NOMO-1 treated with DMSO at 0.1 percent for 48 hours (cell line): ENCODE measurements around the gene HAGH.
"Not testable (repeated sequence)": the region's sequence is repeated elsewhere in the genome, so short reads cannot be mapped to it uniquely, and the experiment has no call there.

Experiments used
- DNase-seq: peaks from one replicate; lab custom pipeline; 2025; ENCODE audit not compliant: unreplicated experiment; lab: John Stamatoyannopoulos, UW

Gene HAGH

GRCh38 chr16:1826691-1827573, at the start of gene HAGH, which contains the start of gene FAHD1:
Gene HAGH, minus strand, starts transcription at chr16:1826825. Its CDS starts 38 bp downstream, at chr16:1826787.
Gene FAHD1, plus strand, starts transcription at chr16:1827206. Its CDS starts 33 bp downstream, at chr16:1827239.
- peak; percentile 80 for DNase-seq

- not testable (repeated sequence) for DNase-seq
Measured at GRCh38 chr16:1876066-1876465, 49.4 kb upstream of the HAGH start.

- no peak for DNase-seq
Measured at GRCh38 chr16:1874854-1875253, 48.2 kb upstream of the HAGH start.

GRCh38 chr16:1871974-1872635, 45.5 kb upstream of the HAGH start, which contains the start of gene MEIOB:
Gene MEIOB, minus strand, starts transcription at chr16:1872164. Its CDS starts 3,989 bp downstream, at chr16:1868175.
- DNase-seq, result peak; percentile 45

GRCh38 chr16:1870365-1871082, 43.9 kb upstream of the HAGH start:
- DNase-seq, result no peak

- no peak for DNase-seq
Measured at GRCh38 chr16:1865902-1866690, 39.5 kb upstream of the HAGH start.

- DNase-seq, result peak; percentile 43
Measured at GRCh38 chr16:1863681-1864460, 37.2 kb upstream of the HAGH start.

GRCh38 chr16:1862394-1862793, 35.8 kb upstream of the HAGH start:
- DNase-seq, result no peak

GRCh38 chr16:1861730-1862129, 35.1 kb upstream of the HAGH start:
- no peak for DNase-seq

- no peak for DNase-seq
Measured at GRCh38 chr16:1859650-1860049, 33.0 kb upstream of the HAGH start.

- no peak for DNase-seq
Measured at GRCh38 chr16:1858189-1858865, 31.7 kb upstream of the HAGH start.

- no peak for DNase-seq
Measured at GRCh38 chr16:1857433-1858097, 30.9 kb upstream of the HAGH start.

- no peak for DNase-seq
Measured at GRCh38 chr16:1851793-1852192, 25.2 kb upstream of the HAGH start.

- DNase-seq, result no peak
Measured at GRCh38 chr16:1850981-1851380, 24.4 kb upstream of the HAGH start.

- no peak for DNase-seq
Measured at GRCh38 chr16:1846416-1846815, 19.8 kb upstream of the HAGH start.

- no peak for DNase-seq
Measured at GRCh38 chr16:1845985-1846384, 19.4 kb upstream of the HAGH start.

- no peak for DNase-seq
Measured at GRCh38 chr16:1839554-1839953, 12.9 kb upstream of the HAGH start.

GRCh38 chr16:1834096-1834495, 7.5 kb upstream of the HAGH start:
- DNase-seq, result no peak
